ENCODE results near the gene WASHC3. TPM values are rescaled to one million over a fixed set of nuclear protein-coding genes. Genes with fewer than 3 reads are reported as not detected.

WASHC3 gene
- total RNA-seq, 1 donor from 2014 or later: 67.1 TPM

- DNase-seq (ENCODE audit: low read depth): no peak
Measured at GRCh38 chr12:101981868-101982267, 79.9 kb downstream of the WASHC3 start.

GRCh38 chr12:101968770-101969169 lies 93.0 kb downstream of the WASHC3 start:
- DNase-seq (ENCODE audit: low read depth): no peak

- DNase-seq (ENCODE audit: low read depth): no peak
Measured at GRCh38 chr12:101967506-101967905, 94.3 kb downstream of the WASHC3 start.

- DNase-seq (ENCODE audit: low read depth): no peak
Measured at GRCh38 chr12:101966496-101966895, 95.3 kb downstream of the WASHC3 start.

GRCh38 chr12:101963697-101964096 lies 98.1 kb downstream of the WASHC3 start:
- peak; percentile 73 for DNase-seq (ENCODE audit: low read depth)

Other genes with a start within 250 kb of the WASHC3 start
- gene GNPTAB, start 231.0 kb downstream of the WASHC3 start, total RNA-seq: 17.7 and 33.5 TPM in 2 replicates
- 5.6 and 10.6 TPM in 2 replicates for gene DRAM1, start 184.4 kb downstream of the WASHC3 start, total RNA-seq
- gene NUP37, start 58.1 kb upstream of the WASHC3 start, total RNA-seq: 18.1 and 31.3 TPM in 2 replicates
- gene PARPBP, start 58.2 kb upstream of the WASHC3 start, total RNA-seq: 3.2 and 6.2 TPM in 2 replicates
- gene PMCH, start 135.8 kb upstream of the WASHC3 start, total RNA-seq: not detected in 2 replicates

All from myocyte (in vitro differentiated cells).